CD4-positive, alpha-beta memory T cell (primary cell): ENCODE measurements around the gene TNFRSF13B. TPM values are rescaled to one million over a fixed set of nuclear protein-coding genes. Genes with fewer than 3 reads are reported as not detected.
"Not testable (repeated sequence)": the region's sequence is repeated elsewhere in the genome, so short reads cannot be mapped to it uniquely, and the experiment has no call there.

Experiments used
- CTCF ChIA-PET: fragments of 350-600 bp; sonication (Branson Sonifier 250); formaldehyde crosslinking; loops from one replicate; lab custom pipeline; 2021; ENCODE audit warnings: inconsistent platforms; ENCODE audit not compliant: partially characterized antibody; lab: Charles Lee
- POLR2A ChIA-PET: fragments of 350-600 bp; sonication (Branson Sonifier 250); formaldehyde crosslinking; loops from one replicate; lab custom pipeline; 2021; ENCODE audit not compliant: partially characterized antibody; lab: Charles Lee
- DNase-seq, 5 donors: peaks; one replicate each; pipeline versions ENCODE4 v3.0.0 to v3.0.0-alpha.2; 2020 to 2022; ENCODE audit warnings: mixed read lengths in 1 of 5
- H3K27ac ChIP-seq: one replicate; pipeline ENCODE4 v1.7.0; 2013; ENCODE audit warnings: low read depth, low read length
- H3K27me3 ChIP-seq: 2 replicates; pipeline ENCODE4 v1.7.0; 2013; ENCODE audit warnings: mild to moderate bottlenecking, low read length, moderate library complexity; ENCODE audit not compliant: insufficient read depth
- H3K36me3 ChIP-seq: 2 replicates; pipeline ENCODE4 v1.7.0; 2013; ENCODE audit warnings: mild to moderate bottlenecking, low read length, moderate library complexity; ENCODE audit not compliant: insufficient read depth
- H3K4me1 ChIP-seq: 2 replicates; pipeline ENCODE4 v1.7.0; 2013; ENCODE audit warnings: mild to moderate bottlenecking, low read length, moderate library complexity; ENCODE audit not compliant: insufficient read depth
- H3K4me3 ChIP-seq, 2 donors: one replicate each; pipeline ENCODE4 v1.7.0; 2013; ENCODE audit warnings: low read length in 2 of 2, mild to moderate bottlenecking in 1 of 2
- H3K9me3 ChIP-seq, 2 donors: one replicate each; pipeline ENCODE4 v1.7.0; 2013; ENCODE audit warnings: low read length in 2 of 2, control low read depth in 1 of 2; ENCODE audit not compliant: control insufficient read depth in 1 of 2
- H3K27ac Mint-ChIP-seq, 7 donors: one replicate each; pipeline ENCODE4 v1.8.0; 2020 to 2021; ENCODE audit warnings: mixed read lengths in 7 of 7, mild to moderate bottlenecking in 6 of 7, inconsistent platforms in 3 of 7, moderate library complexity in 3 of 7
- H3K27me3 Mint-ChIP-seq, 2 donors: one replicate each; pipeline ENCODE4 v1.8.0; 2020 to 2021; ENCODE audit warnings: mixed read lengths in 2 of 2
- H3K36me3 Mint-ChIP-seq, 2 donors: one replicate each; pipeline ENCODE4 v1.8.0; 2020 to 2021; ENCODE audit warnings: mixed read lengths in 2 of 2, inconsistent platforms in 1 of 2, mild to moderate bottlenecking in 1 of 2
- H3K4me1 Mint-ChIP-seq, 4 donors: one replicate each; pipeline ENCODE4 v1.8.0; 2020 to 2021; ENCODE audit warnings: mixed read lengths in 4 of 4, mild to moderate bottlenecking in 1 of 4
- H3K4me3 Mint-ChIP-seq, 8 donors: one replicate each; pipeline ENCODE4 v1.8.0; 2020 to 2021; ENCODE audit warnings: mixed read lengths in 8 of 8, mild to moderate bottlenecking in 7 of 8, moderate library complexity in 6 of 8, inconsistent platforms in 3 of 8
- H3K9me3 Mint-ChIP-seq, 8 donors: one replicate each; pipeline ENCODE4 v1.8.0; 2020 to 2021; ENCODE audit warnings: mixed read lengths in 8 of 8, mild to moderate bottlenecking in 5 of 8, inconsistent platforms in 3 of 8, moderate library complexity in 1 of 8
- intact Hi-C: fragments of 100-400 bp; cut with micrococcal nuclease; formaldehyde crosslinking; loops from one replicate; pipeline ENCODE4 v1.15.1; 2023
- polyA plus RNA-seq, 2 donors: library from polyadenylated mRNA; unstranded; fragments of 300-500 nt; fragmentation: Illumina TruSeq; gene quantifications; one replicate each; pipeline ENCODE4 v1.2.3, GENCODE V29; 2021
- total RNA-seq, 2 experiments: library from RNA; stranded (reverse); gene quantifications; one replicate each; pipeline ENCODE4 v1.2.3, GENCODE V29; 2021

TNFRSF13B gene
- total and polyA plus RNA-seq, 4 experiments from 2014 or later: 0.78 TPM; not detected in 3

GRCh38 chr17:16968786-16969185 lies 3.1 kb downstream of the TNFRSF13B start:
- Mint-ChIP-seq H3K36me3 (no peaks in the 10 kb centered on the region), H3K27me3 (peaks cover 3 to 4% of the 10 kb centered on the region in 2 donors), H3K9me3 (peaks cover 0 to 1% (median 0%) of the 10 kb centered on the region in 8 donors), H3K27ac (no peak overlapping the region), H3K4me3 (no peak overlapping the region), H3K4me1 (no peaks in the 10 kb centered on the region)
- intact Hi-C loops: no loop called here
- ChIA-PET POLR2A (no interaction called here), CTCF (no interaction called here)
- Histone ChIP-seq H3K9me3 (no peaks in the 10 kb centered on the region), H3K27me3 (no peaks in the 10 kb centered on the region), H3K4me1 (no peaks in the 10 kb centered on the region), H3K27ac (no peak overlapping the region), H3K4me3 (no peak overlapping the region), H3K36me3 (no peaks in the 10 kb centered on the region)
- DNase-seq: no peak

- Mint-ChIP-seq H3K27ac (no peak overlapping the region), H3K9me3 (peaks cover 0 to 6% (median 0%) of the 10 kb centered on the region in 8 donors), H3K4me3 (no peak overlapping the region), H3K4me1 (no peaks in the 10 kb centered on the region), H3K27me3 (peaks cover 9 to 10% of the 10 kb centered on the region in 2 donors), H3K36me3 (no peaks in the 10 kb centered on the region)
- ChIA-PET POLR2A (no interaction called here), CTCF (no interaction called here)
- Histone ChIP-seq H3K27me3 (no peaks in the 10 kb centered on the region), H3K4me3 (no peak overlapping the region), H3K4me1 (no peaks in the 10 kb centered on the region), H3K27ac (no peak overlapping the region), H3K9me3 (no peaks in the 10 kb centered on the region), H3K36me3 (no peaks in the 10 kb centered on the region)
- DNase-seq: no peak
- intact Hi-C loops: no loop called here
Observed at GRCh38 chr17:16962804-16963203, 9.1 kb downstream of the TNFRSF13B start.

- Mint-ChIP-seq H3K4me1 (no peaks in the 10 kb centered on the region), H3K9me3 (peaks cover 0 to 6% (median 0%) of the 10 kb centered on the region in 8 donors), H3K27me3 (peaks cover 10 to 11% of the 10 kb centered on the region in 2 donors), H3K27ac (no peak overlapping the region), H3K4me3 (no peak overlapping the region), H3K36me3 (no peaks in the 10 kb centered on the region)
- no peak overlapping the region for H3K27ac ChIP-seq
- intact Hi-C loops: no loop called here
- ChIA-PET POLR2A (no interaction called here), CTCF (no interaction called here)
- H3K4me1 ChIP-seq: no peaks in the 10 kb centered on the region
- no peak overlapping the region for H3K4me3 ChIP-seq
- DNase-seq: no peak
- no peaks in the 10 kb centered on the region for H3K9me3 ChIP-seq
- no peaks in the 10 kb centered on the region for H3K27me3 ChIP-seq
- H3K36me3 ChIP-seq: no peaks in the 10 kb centered on the region
Observed at GRCh38 chr17:16961792-16962191, 10.1 kb downstream of the TNFRSF13B start.

- H3K36me3 Mint-ChIP-seq, H3K36me3 ChIP-seq, H3K9me3 Mint-ChIP-seq, CTCF ChIA-PET, DNase-seq, intact Hi-C loops, H3K9me3 ChIP-seq, H3K27ac ChIP-seq, H3K27ac Mint-ChIP-seq, H3K4me3 Mint-ChIP-seq, H3K4me1 ChIP-seq, H3K27me3 ChIP-seq, H3K4me3 ChIP-seq, POLR2A ChIA-PET, H3K4me1 Mint-ChIP-seq: not testable (repeated sequence)
- H3K27me3 Mint-ChIP-seq: peaks cover 13 to 14% of the 10 kb centered on the region in 2 donors
Observed at GRCh38 chr17:16961022-16961421, 10.9 kb downstream of the TNFRSF13B start.

GRCh38 chr17:16955011-16955410 lies 16.9 kb downstream of the TNFRSF13B start:
- H3K4me3 Mint-ChIP-seq, intact Hi-C loops, POLR2A ChIA-PET, H3K4me1 Mint-ChIP-seq, H3K27me3 ChIP-seq, H3K4me3 ChIP-seq, DNase-seq, H3K36me3 Mint-ChIP-seq, H3K36me3 ChIP-seq, H3K4me1 ChIP-seq, H3K9me3 ChIP-seq, H3K27ac ChIP-seq, CTCF ChIA-PET, H3K27ac Mint-ChIP-seq: not testable (repeated sequence)
- H3K9me3 Mint-ChIP-seq: peaks cover 0 to 10% (median 0%) of the 10 kb centered on the region in 8 donors
- peaks cover 26 to 28% of the 10 kb centered on the region in 2 donors for H3K27me3 Mint-ChIP-seq

GRCh38 chr17:16954521-16954920 lies 17.4 kb downstream of the TNFRSF13B start:
- ChIA-PET POLR2A (no interaction called here), CTCF (no interaction called here)
- Histone ChIP-seq H3K4me1 (no peaks in the 10 kb centered on the region), H3K27me3 (no peaks in the 10 kb centered on the region), H3K9me3 (no peaks in the 10 kb centered on the region), H3K36me3 (no peaks in the 10 kb centered on the region), H3K4me3 (no peak overlapping the region), H3K27ac (no peak overlapping the region)
- DNase-seq: no peak
- Mint-ChIP-seq H3K4me3 (no peak overlapping the region), H3K36me3 (no peaks in the 10 kb centered on the region), H3K27me3 (peaks cover 25 to 26% of the 10 kb centered on the region in 2 donors), H3K9me3 (peaks cover 0 to 14% (median 0%) of the 10 kb centered on the region in 8 donors), H3K4me1 (no peaks in the 10 kb centered on the region), H3K27ac (no peak overlapping the region)
- intact Hi-C loops: no loop called here

GRCh38 chr17:16953841-16954240 lies 18.1 kb downstream of the TNFRSF13B start:
- Mint-ChIP-seq H3K36me3 (no peaks in the 10 kb centered on the region), H3K27ac (no peak overlapping the region), H3K4me3 (no peak overlapping the region), H3K27me3 (peaks cover 25 to 27% of the 10 kb centered on the region in 2 donors), H3K4me1 (no peaks in the 10 kb centered on the region), H3K9me3 (peaks cover 0 to 20% (median 6%) of the 10 kb centered on the region in 8 donors)
- DNase-seq: no peak
- ChIA-PET CTCF (no interaction called here), POLR2A (no interaction called here)
- no peaks in the 10 kb centered on the region for H3K36me3 ChIP-seq
- peaks cover 0 to 3% of the 10 kb centered on the region in 2 donors for H3K9me3 ChIP-seq
- intact Hi-C loops: no loop called here
- no peak overlapping the region for H3K4me3 ChIP-seq
- H3K4me1 ChIP-seq: no peaks in the 10 kb centered on the region
- no peak overlapping the region for H3K27ac ChIP-seq
- no peaks in the 10 kb centered on the region for H3K27me3 ChIP-seq

- no peaks in the 10 kb centered on the region for H3K36me3 ChIP-seq
- no peak overlapping the region for H3K27ac ChIP-seq
- no peaks in the 10 kb centered on the region for H3K4me1 ChIP-seq
- Mint-ChIP-seq H3K27ac (no peak overlapping the region), H3K4me1 (no peaks in the 10 kb centered on the region), H3K4me3 (no peak overlapping the region), H3K36me3 (no peaks in the 10 kb centered on the region), H3K27me3 (peaks cover 25 to 27% of the 10 kb centered on the region in 2 donors), H3K9me3 (peaks cover 0 to 25% (median 11%) of the 10 kb centered on the region in 8 donors)
- intact Hi-C loops: no loop called here
- H3K4me3 ChIP-seq: no peak overlapping the region
- H3K27me3 ChIP-seq: no peaks in the 10 kb centered on the region
- POLR2A ChIA-PET: no interaction called here
- peaks cover 0 to 3% of the 10 kb centered on the region in 2 donors for H3K9me3 ChIP-seq
- CTCF ChIA-PET: no interaction called here
- no peak for DNase-seq
Observed at GRCh38 chr17:16953347-16953746, 18.6 kb downstream of the TNFRSF13B start.
